ENCODE measurements around the gene RASSF4. TPM values are rescaled to one million over a fixed set of nuclear protein-coding genes. Genes with fewer than 3 reads are reported as not detected.

Gene RASSF4
- total RNA-seq, 2 experiments from 2014 or later = 3.0 to 3.1 TPM

DNA sequence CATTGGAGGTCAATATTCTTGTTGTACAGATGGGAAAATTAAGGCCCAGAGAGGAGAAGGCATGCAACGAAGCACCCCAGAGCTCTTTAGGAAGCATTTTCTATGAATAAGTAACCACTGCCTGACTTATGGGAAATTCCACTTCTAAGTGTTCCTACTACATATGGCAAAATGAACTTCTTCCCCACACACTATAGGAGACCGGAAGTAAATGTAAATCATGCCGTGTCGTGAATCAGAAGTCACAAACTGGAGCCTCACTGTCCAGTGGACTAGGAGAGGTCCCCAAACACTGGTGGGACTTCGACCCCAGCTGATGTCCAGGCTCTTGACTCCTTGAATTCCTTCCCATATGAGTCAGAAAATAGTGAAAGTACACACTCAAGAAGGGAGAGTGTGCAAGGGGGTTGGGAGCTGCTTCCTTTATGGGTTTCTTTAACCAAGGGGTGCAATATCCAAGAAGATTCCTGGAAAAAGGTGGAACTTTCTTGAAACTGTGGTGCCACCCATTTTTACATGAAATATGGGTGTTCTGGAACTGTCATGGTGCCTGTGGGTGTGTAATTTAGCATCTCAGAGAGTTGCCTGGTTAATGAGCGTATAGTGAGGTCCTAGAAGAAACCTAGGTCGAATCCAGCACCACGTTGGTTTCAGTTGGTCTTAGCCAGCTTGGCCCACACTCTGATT lies 6.7 kb downstream of the RASSF4 start:
- no peak overlapping the region for H3K27ac Mint-ChIP-seq
- H3K9me3 Mint-ChIP-seq = no peaks in the 10 kb centered on the region
- ATAC-seq (ENCODE audit: low read depth) (no peak), DNase-seq (no peak)
- peaks cover 36% of the 10 kb centered on the region for H3K4me1 Mint-ChIP-seq
- H3K4me3 Mint-ChIP-seq = no peak overlapping the region
- POLR2A ChIA-PET = no interaction called here
- peaks cover 2% of the 10 kb centered on the region for H3K36me3 Mint-ChIP-seq
- H3K27me3 Mint-ChIP-seq = no peaks in the 10 kb centered on the region

GRCh38 chr10:44966816-44967509 lies 7.4 kb downstream of the RASSF4 start:
- DNase-seq = no peak
- Mint-ChIP-seq H3K4me3 (no peak overlapping the region), H3K4me1 (peaks cover 36% of the 10 kb centered on the region)

DNA sequence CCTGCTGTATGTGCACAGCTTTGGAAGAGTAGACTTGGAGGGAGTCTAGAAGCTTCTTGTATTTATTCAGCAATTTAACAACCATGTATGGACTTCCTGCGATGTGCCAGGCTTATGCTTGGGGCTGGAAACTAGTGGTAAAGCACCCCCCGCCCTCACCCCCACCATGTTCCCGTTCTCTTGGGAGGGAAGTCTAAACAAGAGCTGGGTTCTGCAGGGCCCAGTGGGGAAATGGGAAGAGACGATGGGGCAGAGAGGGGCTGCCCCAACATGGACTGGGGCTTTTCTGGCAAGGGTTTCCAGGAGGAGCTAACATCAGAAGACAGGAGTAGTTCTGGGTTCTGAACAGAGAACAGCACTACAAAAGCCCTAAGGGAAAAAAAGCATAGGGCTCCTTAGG lies 8.0 kb downstream of the RASSF4 start:
- POLR2A ChIA-PET = interaction anchor here (0.7 to 2.6 kb wide), 8 partner anchors 8 to 1319 kb away, joined by 3 to 16 read pairs (median 4); partner anchors contain the start of genes RASSF4, ZNF22 and ZNF32
- ATAC-seq (ENCODE audit: low read depth) = no peak
- no peak for DNase-seq
- Mint-ChIP-seq H3K4me3 (peak overlapping the region; percentile 66), H3K27me3 (no peaks in the 10 kb centered on the region), H3K27ac (peak overlapping the region; percentile 85), H3K36me3 (peaks cover 2% of the 10 kb centered on the region), H3K4me1 (peaks cover 36% of the 10 kb centered on the region), H3K9me3 (no peaks in the 10 kb centered on the region)

More at GRCh38 chr10:44966816-44967509, 7.4 kb downstream of the RASSF4 start:
- H3K27me3 Mint-ChIP-seq = no peaks in the 10 kb centered on the region
- no peaks in the 10 kb centered on the region for H3K9me3 Mint-ChIP-seq
- ATAC-seq (ENCODE audit: low read depth) = no peak
- H3K36me3 Mint-ChIP-seq = peaks cover 2% of the 10 kb centered on the region
- POLR2A ChIA-PET = interaction anchor here (0.7 to 2.6 kb wide), 3 partner anchors 33 to 1318 kb away, joined by 3 to 16 read pairs (median 3); partner anchors contain the start of gene ZNF32
- H3K27ac Mint-ChIP-seq = no peak overlapping the region

DNA sequence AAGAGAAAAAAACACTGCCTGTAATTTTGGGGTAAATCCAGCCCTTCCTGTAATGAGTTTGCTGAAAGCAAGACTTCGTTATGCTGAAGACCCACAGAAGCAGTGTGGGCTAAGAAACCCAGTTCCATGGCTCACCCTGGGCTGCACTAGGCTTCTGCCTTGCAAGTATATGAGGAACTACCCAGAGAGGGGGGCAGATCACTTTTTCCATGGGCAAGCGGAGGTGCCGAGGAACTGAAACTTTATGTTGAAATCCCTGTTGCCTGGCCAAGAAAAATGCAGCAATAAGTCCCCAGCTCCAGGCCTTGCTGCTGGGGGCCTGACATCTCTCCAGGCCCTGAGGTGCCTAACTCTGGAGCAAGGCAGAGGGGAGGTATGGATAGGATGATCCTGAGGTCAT lies 8.5 kb downstream of the RASSF4 start:
- DNase-seq = no peak
- Mint-ChIP-seq H3K4me1 (peaks cover 36% of the 10 kb centered on the region), H3K4me3 (peak overlapping the region; percentile 66), H3K27ac (peak overlapping the region; percentile 85), H3K27me3 (no peaks in the 10 kb centered on the region), H3K36me3 (peaks cover 2% of the 10 kb centered on the region), H3K9me3 (no peaks in the 10 kb centered on the region)
- POLR2A ChIA-PET = interaction anchor here (1.0 to 2.6 kb wide), 9 partner anchors 9 to 1319 kb away, joined by 3 to 16 read pairs (median 4); partner anchors contain the start of genes DEPP1, RASSF4, ZNF22 and ZNF32
- ATAC-seq (ENCODE audit: low read depth) = peak; percentile 4

- H3K36me3 Mint-ChIP-seq = peaks cover 2% of the 10 kb centered on the region
- DNase-seq (peak; percentile 65), ATAC-seq (ENCODE audit: low read depth) (peak; percentile 82)
- H3K4me1 Mint-ChIP-seq = peaks cover 38% of the 10 kb centered on the region
- POLR2A ChIA-PET = interaction anchor here (1.0 to 2.6 kb wide), 10 partner anchors 10 to 1320 kb away, joined by 3 to 16 read pairs (median 4); partner anchors contain the start of genes DEPP1, RASSF4, ZNF22 and ZNF32
- no peaks in the 10 kb centered on the region for H3K9me3 Mint-ChIP-seq
- H3K27me3 Mint-ChIP-seq = no peaks in the 10 kb centered on the region
- H3K4me3 Mint-ChIP-seq = peak overlapping the region; percentile 66
- peak overlapping the region; percentile 85 for H3K27ac Mint-ChIP-seq
Measured at GRCh38 chr10:44968500-44969400, 9.1 kb downstream of the RASSF4 start.

- H3K27me3 Mint-ChIP-seq = no peaks in the 10 kb centered on the region
- no peak for ATAC-seq (ENCODE audit: low read depth)
- no peak for DNase-seq
- H3K36me3 Mint-ChIP-seq = peaks cover 2% of the 10 kb centered on the region
- POLR2A ChIA-PET = interaction anchor here (1.3 to 1.7 kb wide), 2 partner anchors 9 to 23 kb away, joined by 4 to 6 read pairs; partner anchors contain the start of gene DEPP1
- no peak overlapping the region for H3K27ac Mint-ChIP-seq
- H3K4me3 Mint-ChIP-seq = no peak overlapping the region
- peaks cover 35% of the 10 kb centered on the region for H3K4me1 Mint-ChIP-seq
- no peaks in the 10 kb centered on the region for H3K9me3 Mint-ChIP-seq
Measured at GRCh38 chr10:44969854-44970253, 10.3 kb downstream of the RASSF4 start.

DNA sequence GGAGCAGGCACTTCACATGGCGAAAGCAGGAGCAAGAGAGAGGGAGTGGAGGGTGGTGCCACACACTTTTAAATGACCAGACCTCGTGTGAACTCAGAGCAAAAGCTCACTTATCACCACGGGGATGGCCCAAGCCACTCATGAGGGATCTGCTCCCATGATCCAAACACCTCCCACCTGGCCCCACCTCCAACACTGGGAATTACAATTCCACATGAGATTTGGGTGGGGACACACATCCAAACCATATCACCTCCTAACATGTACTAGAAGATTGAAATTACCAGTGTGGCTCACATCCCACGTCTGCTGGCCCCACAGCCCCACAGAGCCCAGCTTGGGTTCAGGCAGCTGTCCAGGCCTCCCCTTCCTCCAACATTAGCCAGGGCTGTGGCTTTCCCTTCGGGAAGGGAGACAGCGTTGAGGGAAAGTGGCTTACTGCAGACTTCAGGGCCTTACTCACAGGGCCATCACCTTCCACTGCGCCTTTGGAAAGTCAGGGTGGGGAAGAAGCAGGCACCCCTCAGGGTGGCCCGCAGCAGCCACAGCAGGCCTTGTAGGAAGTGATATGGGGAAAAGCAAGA lies 11.3 kb downstream of the RASSF4 start:
- peaks cover 28% of the 10 kb centered on the region for H3K4me1 Mint-ChIP-seq
- no peak overlapping the region for H3K4me3 Mint-ChIP-seq
- ATAC-seq (ENCODE audit: low read depth) (no peak), DNase-seq (no peak)
- H3K27ac Mint-ChIP-seq = no peak overlapping the region
- H3K27me3 Mint-ChIP-seq = no peaks in the 10 kb centered on the region
- peaks cover 2% of the 10 kb centered on the region for H3K36me3 Mint-ChIP-seq
- POLR2A ChIA-PET = no interaction called here
- H3K9me3 Mint-ChIP-seq = no peaks in the 10 kb centered on the region

DNA sequence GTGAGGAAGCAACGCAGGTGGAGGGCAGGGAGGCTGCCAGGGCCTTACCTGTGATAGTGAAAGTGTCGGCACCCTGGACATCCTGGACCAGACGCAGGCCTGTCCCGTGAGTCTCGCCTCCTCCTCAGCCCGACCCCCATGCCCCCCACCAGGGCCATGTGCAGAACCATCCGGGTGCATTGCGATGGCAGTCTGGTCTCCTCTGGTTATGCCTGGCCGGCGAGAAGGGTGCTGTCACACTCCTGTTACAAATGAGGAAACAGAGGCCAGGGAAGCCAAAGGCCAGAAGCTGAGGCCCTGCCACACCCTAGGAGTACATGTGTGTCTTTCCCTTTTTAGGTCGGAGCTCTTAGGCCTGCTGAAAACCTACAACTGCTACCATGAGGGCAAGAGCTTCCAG lies 11.8 kb downstream of the RASSF4 start:
- peaks cover 23% of the 10 kb centered on the region for H3K4me1 Mint-ChIP-seq
- POLR2A ChIA-PET = no interaction called here
- DNase-seq (no peak), ATAC-seq (ENCODE audit: low read depth) (no peak)
- no peaks in the 10 kb centered on the region for H3K9me3 Mint-ChIP-seq
- H3K4me3 Mint-ChIP-seq = no peak overlapping the region
- no peaks in the 10 kb centered on the region for H3K27me3 Mint-ChIP-seq
- H3K36me3 Mint-ChIP-seq = peaks cover 2% of the 10 kb centered on the region
- no peak overlapping the region for H3K27ac Mint-ChIP-seq

- H3K4me3 Mint-ChIP-seq = no peak overlapping the region
- H3K27me3 Mint-ChIP-seq = no peaks in the 10 kb centered on the region
- no peaks in the 10 kb centered on the region for H3K9me3 Mint-ChIP-seq
- POLR2A ChIA-PET = interaction anchor here (1.1 to 1.4 kb wide), 2 partner anchors 22 to 39 kb away, joined by 3 to 5 read pairs; no protein-coding TSS in a partner anchor
- peaks cover 2% of the 10 kb centered on the region for H3K36me3 Mint-ChIP-seq
- ATAC-seq (ENCODE audit: low read depth) (no peak), DNase-seq (no peak)
- peaks cover 22% of the 10 kb centered on the region for H3K4me1 Mint-ChIP-seq
- H3K27ac Mint-ChIP-seq = no peak overlapping the region
Measured at GRCh38 chr10:44971935-44972757, 12.5 kb downstream of the RASSF4 start.

DNA sequence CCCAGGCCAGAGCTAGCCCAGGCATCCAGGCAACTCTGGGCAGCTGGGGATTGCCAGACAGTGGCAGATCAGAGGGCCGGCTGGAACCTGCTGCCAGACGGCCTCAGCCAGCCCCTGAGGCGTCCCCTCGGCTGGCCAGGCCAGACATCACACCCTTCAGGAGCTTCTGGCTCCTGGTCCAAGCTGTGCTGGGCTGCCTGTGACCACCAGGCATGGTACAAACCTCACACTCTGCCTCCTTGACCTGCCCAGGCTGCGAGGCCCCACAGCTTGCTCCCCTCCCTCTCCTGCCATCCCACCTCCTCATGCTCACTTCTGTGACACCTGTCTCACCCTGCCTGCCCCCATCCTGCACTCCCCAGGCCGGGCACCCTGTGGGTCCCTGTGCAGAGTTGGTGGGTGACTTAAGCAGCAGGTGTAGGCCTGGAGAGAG lies 13.3 kb downstream of the RASSF4 start:
- DNase-seq = no peak
- POLR2A ChIA-PET = interaction anchor here (1.1 to 1.4 kb wide), 2 partner anchors 22 to 40 kb away, joined by 3 to 5 read pairs; no protein-coding TSS in a partner anchor
- no peak for ATAC-seq (ENCODE audit: low read depth)
- H3K4me1 Mint-ChIP-seq = peaks cover 16% of the 10 kb centered on the region
- H3K36me3 Mint-ChIP-seq = peaks cover 2% of the 10 kb centered on the region
- H3K4me3 Mint-ChIP-seq = no peak overlapping the region
- no peak overlapping the region for H3K27ac Mint-ChIP-seq
- H3K9me3 Mint-ChIP-seq = no peaks in the 10 kb centered on the region
- H3K27me3 Mint-ChIP-seq = no peaks in the 10 kb centered on the region

- DNase-seq (no peak), ATAC-seq (ENCODE audit: low read depth) (no peak)
- H3K36me3 Mint-ChIP-seq = peaks cover 2% of the 10 kb centered on the region
- POLR2A ChIA-PET = interaction anchor here (1.1 to 3.5 kb wide), 3 partner anchors 23 to 41 kb away, joined by 3 to 9 read pairs (median 5); no protein-coding TSS in a partner anchor
- no peaks in the 10 kb centered on the region for H3K27me3 Mint-ChIP-seq
- no peaks in the 10 kb centered on the region for H3K9me3 Mint-ChIP-seq
- peaks cover 9% of the 10 kb centered on the region for H3K4me1 Mint-ChIP-seq
- H3K27ac Mint-ChIP-seq = no peak overlapping the region
- no peak overlapping the region for H3K4me3 Mint-ChIP-seq
Measured at GRCh38 chr10:44973323-44974081, 13.9 kb downstream of the RASSF4 start.

Measured in activated naive CD8-positive, alpha-beta T cell treated with anti-CD3 and anti-CD28 coated beads, Interleukin-2, amount 10 ng/mL, durations not matched to agents 7 days and 5 days (primary cell).